ENCODE results near the gene BAD.

DNA sequence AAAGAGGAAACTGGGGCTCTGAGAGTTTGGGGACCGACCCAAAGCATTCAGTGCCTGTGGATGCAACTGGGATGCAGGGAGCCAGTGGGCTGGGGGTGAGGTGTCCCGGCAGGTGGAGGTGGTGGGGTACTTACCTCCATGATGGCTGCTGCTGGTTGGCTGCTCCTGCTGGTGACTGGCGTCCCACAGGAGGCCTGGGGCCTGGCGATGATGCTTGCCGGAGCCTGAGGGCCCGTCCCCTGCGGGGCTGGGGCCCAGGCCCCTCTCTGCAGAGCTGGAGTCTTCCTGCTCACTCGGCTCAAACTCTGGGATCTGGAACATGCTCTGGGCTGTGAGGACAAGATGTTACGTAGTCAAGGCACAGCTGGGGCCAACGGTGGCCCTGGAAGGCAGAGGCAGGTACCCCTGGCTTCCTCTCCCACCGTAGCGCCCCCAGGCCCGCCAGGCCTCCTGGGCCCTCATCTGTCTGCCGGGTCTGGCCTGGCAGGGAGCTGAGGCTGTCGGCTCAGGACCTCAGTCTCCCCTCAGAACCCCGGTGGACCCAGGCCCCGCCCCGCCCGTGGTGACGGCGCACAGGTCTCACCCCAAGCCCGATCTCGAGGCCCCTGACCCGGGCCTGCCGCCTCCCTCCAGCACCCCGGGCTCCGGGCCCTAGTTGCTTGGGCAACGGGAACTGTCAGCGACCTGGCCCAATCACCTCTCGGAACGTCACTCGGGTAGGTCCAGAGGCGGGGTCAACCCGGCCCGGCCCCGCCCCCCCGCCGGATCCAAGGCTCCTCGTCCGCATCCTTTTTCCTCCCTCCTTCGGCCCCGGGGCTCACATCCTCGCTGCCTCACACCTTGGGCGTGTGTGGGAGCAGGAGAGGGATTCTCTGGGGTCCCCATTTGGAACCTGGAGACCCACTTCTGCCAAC is at the start of gene BAD:
- TF ChIP-seq POLR2A (IDR thresholded peaks at IDR 0.05) (peak; percentile 69), CTCF (IDR thresholded peaks at IDR 0.05) (no peak)

All from ovary (tissue), 3 donors.